ENCODE data around the gene TCF3. TPM values are rescaled to one million over a fixed set of nuclear protein-coding genes. Genes with fewer than 3 reads are reported as not detected.
A peak's percentile ranks its signal among the peaks of the same experiment; 100 is the strongest.

Gene TCF3
- total and polyA plus RNA-seq, 2 of the 8 experiments (the other 6 are each of a cell fraction or from before 2014, with no cell fraction given) = 241 to 348 TPM

- peak in 1 of 2 experiments; percentile 52; a peak in 2 of 3 replicates for TF ChIP-seq POLR2A (IDR thresholded peaks at IDR 0.05; ENCODE audit: control extremely low read depth in 1 of 2, low read depth in 2 of 2, low read length in 2 of 2)
- peak; percentile 41 for TF ChIP-seq MAX (IDR thresholded peaks at IDR 0.05)
- TF ChIP-seq TEAD4 (IDR thresholded peaks at IDR 0.05; ENCODE audit: low read depth, low read length) = no peak
- TF ChIP-seq BRCA1 (IDR thresholded peaks at IDR 0.05; ENCODE audit: low read depth, low read length) = no peak; the same call in 1 of the 2 replicates
- TF ChIP-seq CTCF (IDR thresholded peaks at IDR 0.05; ENCODE audit: control extremely low read depth in 1 of 3, insufficient read depth in 1 of 3, low read depth in 1 of 3, low read length in 3 of 3) = no peak
- TF ChIP-seq E2F6 (IDR thresholded peaks at IDR 0.05) = 0 out of 2 replicates have a peak, but pooled peaks have one; percentile 25
- TF ChIP-seq RXRA (IDR thresholded peaks at IDR 0.05; ENCODE audit: insufficient read depth, low read depth, low read length) = no peak
- peak; percentile 94 for TF ChIP-seq CREB1 (IDR thresholded peaks at IDR 0.05)
- TF ChIP-seq CTBP2 (IDR thresholded peaks at IDR 0.05; ENCODE audit: borderline replicate concordance, insufficient read depth, insufficient read length, low read length) = no peak
- TF ChIP-seq HDAC2 (IDR thresholded peaks at IDR 0.05; ENCODE audit: borderline replicate concordance in 1 of 2, low read depth in 2 of 2, low read length in 2 of 2) = 0 out of 4 replicates have a peak, but pooled peaks of 1 of the 2 experiments have one; percentile 95
- 0 out of 2 replicates have a peak, but pooled peaks have one; percentile 18 for TF ChIP-seq FOSL1 (IDR thresholded peaks at IDR 0.05; ENCODE audit: insufficient read depth, low read depth, low read length)
- TF ChIP-seq CBX5 (IDR thresholded peaks at IDR 0.05; ENCODE audit: low read depth, low read length) = no peak
- TF ChIP-seq SP1 (IDR thresholded peaks at IDR 0.05; ENCODE audit: low read depth, low read length) = peak; percentile 99
- no peak for TF ChIP-seq USF2 (IDR thresholded peaks at IDR 0.05; ENCODE audit: low read length)
- no peak for TF ChIP-seq ZNF274 (IDR thresholded peaks at IDR 0.05; ENCODE audit: borderline replicate concordance, extremely low read depth, low read length)
- TF ChIP-seq RAD21 (IDR thresholded peaks at IDR 0.05 in 1 of 2, conservative IDR thresholded peaks at IDR 0.05 in 1 of 2; ENCODE audit: low read depth in 2 of 2, low read length in 2 of 2) = no peak
- TF ChIP-seq KDM1A (IDR thresholded peaks at IDR 0.05; ENCODE audit: borderline replicate concordance, low read length) = peak; percentile 99
Measured at GRCh38 chr19:1652471-1653299, at the start of gene TCF3 (continued).

Data from H1 (cell line).